Suprapubic skin (tissue), 4 donors: ENCODE data around the gene ADSS2. TPM values are rescaled to one million over a fixed set of nuclear protein-coding genes. Genes with fewer than 3 reads are reported as not detected.

Experiments
- DNase-seq, 2 donors: peaks; one replicate each; pipeline ENCODE4 v3.0.0-alpha.2; 2019; ENCODE audit warnings: low spot score in 2 of 2
- H3K27ac ChIP-seq: fragments of 200-600 bp; sonication (generic); one replicate; pipeline ENCODE4 v1.5.1; 2019
- H3K27me3 ChIP-seq: fragments of 200-600 bp; sonication (generic); one replicate; pipeline ENCODE4 v1.5.1; 2019
- H3K36me3 ChIP-seq: fragments of 200-600 bp; sonication (generic); one replicate; pipeline ENCODE4 v1.5.1; 2019
- H3K4me1 ChIP-seq: fragments of 200-600 bp; sonication (generic); one replicate; pipeline ENCODE4 v1.5.1; 2019
- H3K4me3 ChIP-seq: fragments of 200-600 bp; sonication (generic); one replicate; pipeline ENCODE4 v1.5.1; 2019; ENCODE audit warnings: mild to moderate bottlenecking
- H3K9me3 ChIP-seq: fragments of 200-600 bp; sonication (generic); one replicate; pipeline ENCODE4 v1.5.1; 2019
- EP300 ChIP-seq: sonication (generic); formaldehyde crosslinking; IDR thresholded peaks from one replicate; pipeline ENCODE4 v1.6.1; 2017; ENCODE audit warnings: antibody characterized with exemption
- POLR2A ChIP-seq, 2 donors: fragments of 450-650 bp; IDR thresholded peaks; one replicate each; pipeline ENCODE4 v1.6.1; 2017; ENCODE audit warnings: antibody characterized with exemption in 2 of 2, mild to moderate bottlenecking in 2 of 2, moderate library complexity in 2 of 2
- POLR2AphosphoS5 ChIP-seq, 3 donors: sonication (generic); formaldehyde crosslinking; IDR thresholded peaks; one replicate each; pipeline ENCODE4 v1.6.1; 2017; ENCODE audit warnings: antibody characterized with exemption in 3 of 3
- WGBS: methylation state at CpG from one replicate; pipeline ENCODE4 v1.1.5; 2018; 5-methylcytosine and 5-hydroxymethylcytosine counted together
- total RNA-seq, 4 donors: library from RNA; depleted of rRNA; stranded (reverse); fragments of >200 nt; gene quantifications; one replicate each; pipeline ENCODE4 v1.1.0, GENCODE V29; 2016
- TF ChIP-seq, protein P1 (sequence below), 2 donors: fragments of 200-600 bp in 1 of 2; fragments of 450-650 bp in 1 of 2; sonication (generic) in 1 of 2; IDR thresholded peaks; one replicate each; pipeline ENCODE4 v1.5.1; 2016 to 2019; ENCODE audit warnings: antibody characterized with exemption in 2 of 2, mild to moderate bottlenecking in 1 of 2, moderate library complexity in 1 of 2

Gene ADSS2
- total RNA-seq, 4 donors from 2014 or later = 39.8 to 65.3 (median 52.1) TPM

DNA sequence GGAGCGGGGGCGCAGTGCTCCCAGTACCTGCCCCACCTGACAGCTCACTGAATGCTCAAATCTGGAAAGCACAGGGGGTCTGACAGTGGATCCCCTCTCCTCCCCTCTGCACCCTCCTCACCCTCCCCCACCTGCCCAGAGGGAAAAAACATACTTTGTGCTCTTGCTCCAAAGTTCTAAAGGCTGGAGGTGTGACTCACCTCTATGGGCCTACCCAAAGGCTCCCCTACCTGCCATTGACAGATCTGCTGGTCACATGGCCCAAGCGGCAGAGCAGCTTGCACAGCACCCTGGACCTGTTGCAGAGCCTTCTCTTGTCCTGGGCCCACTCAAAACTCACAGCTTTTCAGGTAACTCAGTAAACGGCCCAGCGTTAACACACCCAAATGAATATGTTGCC is 55.7 kb downstream of the ADSS2 start:
- H3K4me1 ChIP-seq = no peaks in the 10 kb centered on the region
- TF ChIP-seq POLR2AphosphoS5 (IDR thresholded peaks at IDR 0.05) = no peak
- no peak for TF ChIP-seq POLR2A (IDR thresholded peaks at IDR 0.05)
- TF ChIP-seq EP300 = no peak
- TF ChIP-seq, protein P1, sequence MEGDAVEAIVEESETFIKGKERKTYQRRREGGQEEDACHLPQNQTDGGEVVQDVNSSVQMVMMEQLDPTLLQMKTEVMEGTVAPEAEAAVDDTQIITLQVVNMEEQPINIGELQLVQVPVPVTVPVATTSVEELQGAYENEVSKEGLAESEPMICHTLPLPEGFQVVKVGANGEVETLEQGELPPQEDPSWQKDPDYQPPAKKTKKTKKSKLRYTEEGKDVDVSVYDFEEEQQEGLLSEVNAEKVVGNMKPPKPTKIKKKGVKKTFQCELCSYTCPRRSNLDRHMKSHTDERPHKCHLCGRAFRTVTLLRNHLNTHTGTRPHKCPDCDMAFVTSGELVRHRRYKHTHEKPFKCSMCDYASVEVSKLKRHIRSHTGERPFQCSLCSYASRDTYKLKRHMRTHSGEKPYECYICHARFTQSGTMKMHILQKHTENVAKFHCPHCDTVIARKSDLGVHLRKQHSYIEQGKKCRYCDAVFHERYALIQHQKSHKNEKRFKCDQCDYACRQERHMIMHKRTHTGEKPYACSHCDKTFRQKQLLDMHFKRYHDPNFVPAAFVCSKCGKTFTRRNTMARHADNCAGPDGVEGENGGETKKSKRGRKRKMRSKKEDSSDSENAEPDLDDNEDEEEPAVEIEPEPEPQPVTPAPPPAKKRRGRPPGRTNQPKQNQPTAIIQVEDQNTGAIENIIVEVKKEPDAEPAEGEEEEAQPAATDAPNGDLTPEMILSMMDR (IDR thresholded peaks at IDR 0.05) = no peak
- 78% methylated on average over 4 of the region's 5 CpGs for WGBS
- no peak overlapping the region for H3K27ac ChIP-seq
- no peak overlapping the region for H3K4me3 ChIP-seq
- H3K36me3 ChIP-seq = no peaks in the 10 kb centered on the region
- no peaks in the 10 kb centered on the region for H3K27me3 ChIP-seq
- DNase-seq = no peak
- H3K9me3 ChIP-seq = peaks cover under 1% of the 10 kb centered on the region

DNA sequence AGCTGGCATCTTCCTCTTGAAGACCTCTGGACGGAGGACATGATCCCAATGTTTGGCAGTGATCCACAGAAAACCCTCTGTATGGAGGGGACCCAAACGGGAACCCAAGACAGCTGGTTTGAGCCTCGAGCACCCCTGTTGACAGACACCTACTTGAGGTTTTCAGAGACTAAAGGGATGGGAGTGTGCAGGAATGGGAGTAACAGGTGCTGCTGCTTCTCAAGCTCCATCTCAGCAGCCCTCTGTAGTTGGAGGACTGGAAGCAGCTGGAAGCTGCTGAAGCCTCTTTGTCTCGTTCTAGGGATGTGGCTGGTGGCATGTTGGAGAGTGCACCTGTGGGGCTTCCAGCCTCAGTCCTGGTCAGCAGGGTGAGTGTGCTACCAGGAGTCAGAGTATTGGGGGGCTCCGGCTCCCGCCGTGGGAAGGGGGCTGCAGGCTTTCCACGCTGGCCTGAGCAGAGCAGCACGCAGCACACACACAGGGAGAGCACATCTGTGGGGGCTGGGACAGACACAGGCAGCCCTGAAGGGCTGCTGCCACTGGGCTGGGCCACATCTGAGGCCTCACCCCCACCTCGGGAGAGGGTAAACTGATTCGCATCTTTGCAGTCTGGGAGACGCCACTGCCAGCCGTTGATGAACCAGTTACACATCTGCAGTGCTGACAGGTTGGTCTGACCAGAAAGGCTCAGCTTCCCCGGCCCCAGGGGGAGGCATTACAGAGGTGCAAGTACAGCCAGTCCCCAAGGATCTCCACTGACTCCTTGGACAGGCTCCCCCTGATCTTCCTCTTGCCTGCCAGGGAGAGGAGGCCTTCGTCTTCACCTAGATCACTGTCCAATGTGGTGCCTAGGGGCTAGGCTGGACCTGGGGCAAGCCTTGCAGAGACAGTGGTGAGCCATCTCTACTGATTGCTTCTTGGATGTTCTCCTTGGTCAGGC is 56.6 kb downstream of the ADSS2 start:
- WGBS = 69% methylated on average over 13 of the region's 15 CpGs
- TF ChIP-seq, protein P1 (IDR thresholded peaks at IDR 0.05) = no peak
- no peak for TF ChIP-seq EP300
- TF ChIP-seq POLR2A (IDR thresholded peaks at IDR 0.05) = no peak
- no peak for TF ChIP-seq POLR2AphosphoS5 (IDR thresholded peaks at IDR 0.05)

DNA sequence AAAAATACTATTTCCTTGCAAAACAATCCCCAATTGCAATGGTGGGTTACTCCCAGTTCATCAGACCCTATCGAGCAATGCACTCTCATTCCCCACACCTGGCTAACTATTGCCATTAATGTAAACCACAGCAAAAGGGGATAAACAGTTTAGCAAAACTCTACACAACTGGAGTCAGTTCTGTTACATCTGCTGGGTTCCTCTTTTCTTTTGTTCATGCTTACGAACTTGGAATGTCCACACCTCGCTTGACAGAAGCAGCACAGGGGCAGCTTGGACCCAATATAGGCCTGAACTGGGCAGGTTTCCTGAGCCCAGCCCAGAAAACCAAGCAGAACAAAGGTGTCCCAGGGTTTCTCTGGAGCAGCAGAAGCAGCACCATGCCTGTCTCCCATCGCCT is 57.4 kb downstream of the ADSS2 start:
- Histone ChIP-seq H3K4me3 (no peak overlapping the region), H3K36me3 (no peaks in the 10 kb centered on the region), H3K27ac (no peak overlapping the region), H3K9me3 (no peaks in the 10 kb centered on the region), H3K27me3 (no peaks in the 10 kb centered on the region), H3K4me1 (no peaks in the 10 kb centered on the region)
- no peak for TF ChIP-seq POLR2AphosphoS5 (IDR thresholded peaks at IDR 0.05)
- TF ChIP-seq EP300 = no peak
- TF ChIP-seq, protein P1 (IDR thresholded peaks at IDR 0.05) = no peak
- TF ChIP-seq POLR2A (IDR thresholded peaks at IDR 0.05) = no peak
- WGBS = 83% methylated on average over 4 of the region's 4 CpGs
- no peak for DNase-seq

More for the DNA sequence above, 56.6 kb downstream of the ADSS2 start:
- no peaks in the 10 kb centered on the region for H3K9me3 ChIP-seq
- H3K4me1 ChIP-seq = no peaks in the 10 kb centered on the region
- no peak overlapping the region for H3K4me3 ChIP-seq
- H3K36me3 ChIP-seq = no peaks in the 10 kb centered on the region
- no peak for DNase-seq
- H3K27me3 ChIP-seq = no peaks in the 10 kb centered on the region
- no peak overlapping the region for H3K27ac ChIP-seq

DNA sequence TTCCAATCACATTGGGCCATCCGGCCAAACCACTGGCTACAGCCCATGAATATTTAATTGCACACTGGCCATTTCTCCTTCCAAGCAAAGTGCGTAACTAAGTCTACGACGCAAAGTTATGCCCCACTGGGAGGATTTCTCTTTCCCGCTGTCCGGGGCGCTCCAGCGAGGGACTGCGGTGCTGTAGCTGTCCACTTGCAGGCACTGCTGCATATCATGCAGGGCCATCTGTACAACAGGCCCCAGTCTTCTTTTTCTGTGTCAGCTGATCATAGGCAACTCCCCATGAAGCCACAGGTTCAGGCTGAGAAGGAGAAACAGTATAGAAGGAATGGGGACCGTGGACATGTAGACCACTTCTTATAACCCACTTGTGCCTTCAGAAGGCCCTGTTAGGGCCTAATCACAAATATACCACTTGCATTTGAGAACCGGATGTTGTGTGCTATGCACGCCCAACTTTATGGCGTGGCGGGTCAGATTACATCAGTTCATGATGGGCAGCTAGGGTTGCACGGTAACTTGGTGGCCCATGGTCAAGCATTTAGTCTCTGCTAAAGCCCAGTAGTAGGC is 58.0 kb downstream of the ADSS2 start:
- H3K4me1 ChIP-seq = no peaks in the 10 kb centered on the region
- H3K27ac ChIP-seq = no peak overlapping the region
- no peak for DNase-seq
- H3K4me3 ChIP-seq = no peak overlapping the region
- H3K27me3 ChIP-seq = no peaks in the 10 kb centered on the region
- TF ChIP-seq, protein P1 (IDR thresholded peaks at IDR 0.05) = no peak
- TF ChIP-seq EP300 = no peak
- TF ChIP-seq POLR2A (IDR thresholded peaks at IDR 0.05) = no peak
- TF ChIP-seq POLR2AphosphoS5 (IDR thresholded peaks at IDR 0.05) = no peak
- no peaks in the 10 kb centered on the region for H3K9me3 ChIP-seq
- WGBS = 96% methylated on average over 15 of the region's 15 CpGs
- no peaks in the 10 kb centered on the region for H3K36me3 ChIP-seq

DNA sequence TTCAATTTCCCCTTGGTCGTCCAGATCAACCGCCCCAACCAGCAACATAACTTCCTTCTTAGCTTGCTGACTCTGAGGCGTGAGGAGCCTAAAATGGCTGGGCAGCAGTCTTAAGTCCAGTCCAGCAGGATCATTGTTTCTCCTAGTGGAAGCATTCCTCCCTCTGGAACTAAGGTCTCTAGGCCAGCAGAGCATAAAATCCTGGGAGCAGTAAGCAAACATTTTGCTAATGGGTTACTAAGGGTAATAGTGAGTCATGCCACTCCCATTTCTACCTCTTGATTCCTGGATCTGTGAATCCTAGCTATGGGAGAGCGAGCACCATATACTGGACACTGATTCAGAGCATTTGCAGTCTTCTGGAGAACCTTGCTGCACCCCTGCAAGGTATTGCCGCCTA is 59.9 kb downstream of the ADSS2 start:
- Histone ChIP-seq H3K4me3 (no peak overlapping the region), H3K4me1 (no peaks in the 10 kb centered on the region), H3K9me3 (no peaks in the 10 kb centered on the region), H3K27ac (no peak overlapping the region), H3K36me3 (no peaks in the 10 kb centered on the region), H3K27me3 (no peaks in the 10 kb centered on the region)
- no peak for DNase-seq
- WGBS = 96% methylated on average over 5 of the region's 5 CpGs
- TF ChIP-seq EP300 (no peak), POLR2AphosphoS5 (IDR thresholded peaks at IDR 0.05) (no peak), POLR2A (IDR thresholded peaks at IDR 0.05) (no peak)
- TF ChIP-seq, protein P1 (IDR thresholded peaks at IDR 0.05) = no peak
